SK-N-SH (cell line): ENCODE results near the gene GLCE. TPM values are rescaled to one million over a fixed set of nuclear protein-coding genes. Genes with fewer than 3 reads are reported as not detected.

Experiments
- CTCF ChIA-PET: fragments of 300-600, 350-600 bp; formaldehyde crosslinking; extraction: SDS; loops from one replicate; lab custom pipeline; 2021; lab: Yijun Ruan, JAX
- POLR2A ChIA-PET: fragments of 350-600 bp; sonication (Branson Sonifier 250); formaldehyde crosslinking; extraction: SDS; loops from one replicate; lab custom pipeline; 2020; ENCODE audit warnings: antibody characterized with exemption, inconsistent platforms; lab: Yijun Ruan, JAX
- DNase-seq: peaks from one replicate; pipeline ENCODE4 v3.0.0; 2012
- H2AFZ ChIP-seq: fragments of 200-600 bp; sonication (generic); 2 replicates; pipeline ENCODE4 v1.8.1; 2016; ENCODE audit warnings: antibody characterized with exemption, mild to moderate bottlenecking, low read depth
- H3F3A ChIP-seq: fragments of 200-600 bp; sonication (generic); replicated peaks from 2 replicates; pipeline ENCODE3; 2016; ENCODE audit warnings: antibody characterized with exemption, mild to moderate bottlenecking; ENCODE audit not compliant: insufficient read depth
- H3K27ac ChIP-seq, 2 experiments: fragments of 200-500 bp in 1 of 2; fragments of 200-600 bp in 1 of 2; sonication (Bioruptor generic) in 1 of 2; sonication (generic), shearing (Covaris generic) in 1 of 2; 2 replicates each; pipeline versions ENCODE4 v1.5.1 to v1.6.1; 2014 to 2016; ENCODE audit warnings: low read depth in 2 of 2, inconsistent platforms in 1 of 2, low read length in 1 of 2, mild to moderate bottlenecking in 1 of 2, mixed read lengths in 1 of 2
- H3K27me3 ChIP-seq: fragments of 200-600 bp; sonication (generic), shearing (Covaris generic); 2 replicates; pipeline ENCODE4 v1.6.1; 2016; ENCODE audit warnings: mixed run types; ENCODE audit not compliant: insufficient read depth
- H3K36me3 ChIP-seq, 2 experiments: fragments of 200-500 bp in 1 of 2; fragments of 200-600 bp in 1 of 2; sonication (Bioruptor generic) in 1 of 2; sonication (generic) in 1 of 2; replicated peaks in 1 of 2; 2 replicates each; pipeline versions ENCODE3 to v1.5.1; 2014 to 2016; ENCODE audit warnings: low read length in 1 of 2, mild to moderate bottlenecking in 1 of 2; ENCODE audit not compliant: insufficient read depth in 2 of 2, control insufficient read depth in 1 of 2
- H3K4me1 ChIP-seq, 2 experiments: fragments of 200-500 bp in 1 of 2; fragments of 200-600 bp in 1 of 2; sonication (Bioruptor generic) in 1 of 2; sonication (generic), shearing (Covaris generic) in 1 of 2; 2 replicates each; pipeline versions ENCODE4 v1.5.1 to v1.6.1; 2014 to 2016; ENCODE audit warnings: low read depth in 1 of 2, low read length in 1 of 2, mixed run types in 1 of 2; ENCODE audit not compliant: insufficient read depth in 2 of 2, control insufficient read depth in 1 of 2
- H3K4me2 ChIP-seq: fragments of 200-600 bp; sonication (generic), shearing (Covaris generic); 2 replicates; pipeline ENCODE4 v1.6.1; 2017; ENCODE audit warnings: mixed run types
- H3K4me3 ChIP-seq, 2 experiments: fragments of 200-500 bp in 1 of 2; fragments of 200-600 bp in 1 of 2; sonication (Bioruptor generic) in 1 of 2; sonication (generic), shearing (Covaris generic) in 1 of 2; 2 replicates each; pipeline versions ENCODE4 v1.5.1 to v1.8.1; 2014 to 2016; ENCODE audit warnings: low read depth in 2 of 2, inconsistent platforms in 1 of 2, low read length in 1 of 2, mild to moderate bottlenecking in 1 of 2, mixed read lengths in 1 of 2, moderate library complexity in 1 of 2
- H3K79me2 ChIP-seq: fragments of 200-600 bp; sonication (generic); 2 replicates; pipeline ENCODE4 v1.8.1; 2017; ENCODE audit warnings: mild to moderate bottlenecking; ENCODE audit not compliant: insufficient read depth
- H3K9ac ChIP-seq: fragments of 200-600 bp; sonication (generic); 2 replicates; pipeline ENCODE4 v1.6.1; 2017; ENCODE audit warnings: mixed run types
- H3K9me2 ChIP-seq: fragments of 200-600 bp; sonication (generic); 2 replicates; pipeline ENCODE4 v1.6.1; 2017; ENCODE audit warnings: mixed run types
- H3K9me3 ChIP-seq: fragments of 200-600 bp; sonication (generic); 2 replicates; pipeline ENCODE4 v1.6.1; 2017; ENCODE audit warnings: mixed run types, mild to moderate bottlenecking, moderate library complexity
- H4K20me1 ChIP-seq: fragments of 200-600 bp; sonication (generic); 2 replicates; pipeline ENCODE4 v1.6.1; 2017; ENCODE audit warnings: mild to moderate bottlenecking, mixed run types; ENCODE audit not compliant: insufficient read depth
- CTCF ChIP-seq: fragments of 200-600 bp; sonication (generic); IDR thresholded peaks from 2 replicates; pipeline ENCODE4 v1.6.1; 2017; ENCODE audit warnings: antibody characterized with exemption, mild to moderate bottlenecking, moderate library complexity
- ELF1 ChIP-seq: IDR thresholded peaks from 2 replicates; pipeline ENCODE4 v1.4.0; 2012
- EZH2phosphoT487 ChIP-seq: fragments of 200-600 bp; sonication (generic); IDR thresholded peaks from 2 replicates; pipeline ENCODE4 v1.6.1; 2017; ENCODE audit warnings: low read depth, mixed run types, mild to moderate bottlenecking, antibody characterized with exemption, moderate library complexity, borderline replicate concordance
- JUND ChIP-seq: IDR thresholded peaks from 2 replicates; pipeline ENCODE4 v1.4.0; 2012
- MAX ChIP-seq: IDR thresholded peaks from 2 replicates; pipeline ENCODE4 v1.4.0; 2012; ENCODE audit warnings: low read depth
- MEF2A ChIP-seq: IDR thresholded peaks from 2 replicates; pipeline ENCODE4 v1.4.0; 2012; ENCODE audit warnings: low read depth, borderline replicate concordance
- MXI1 ChIP-seq: IDR thresholded peaks from 2 replicates; pipeline ENCODE4 v1.6.1; 2012; ENCODE audit warnings: mild to moderate bottlenecking, low read depth, low read length, improper control_type of control experiment
- NRF1 ChIP-seq: IDR thresholded peaks from 2 replicates; pipeline ENCODE4 v1.6.1; 2012; ENCODE audit warnings: low read depth, mild to moderate bottlenecking, low read length
- PBX3 ChIP-seq: IDR thresholded peaks from 2 replicates; pipeline ENCODE4; 2012
- RAD21 ChIP-seq: IDR thresholded peaks from 2 replicates; pipeline ENCODE4 v1.6.1; 2012; ENCODE audit warnings: mild to moderate bottlenecking, low read length
- RFX5 ChIP-seq: IDR thresholded peaks from 2 replicates; pipeline ENCODE4 v1.6.1; 2012; ENCODE audit warnings: mild to moderate bottlenecking, improper control_type of control experiment, low read length
- RXRA ChIP-seq: IDR thresholded peaks from 2 replicates; pipeline ENCODE4 v1.4.0; 2012; ENCODE audit warnings: low read depth, mild to moderate bottlenecking, borderline replicate concordance
- SMC3 ChIP-seq: IDR thresholded peaks from 2 replicates; pipeline ENCODE4 v1.6.1; 2012; ENCODE audit warnings: low read depth, low read length, improper control_type of control experiment
- TAF1 ChIP-seq: IDR thresholded peaks from 2 replicates; pipeline ENCODE4 v1.6.1; 2012; ENCODE audit warnings: low read depth, mild to moderate bottlenecking, low read length, moderate library complexity, borderline replicate concordance
- TCF12 ChIP-seq: IDR thresholded peaks from 2 replicates; pipeline ENCODE4 v1.4.0; 2012
- TEAD4 ChIP-seq: IDR thresholded peaks from 2 replicates; pipeline ENCODE4 v1.4.0; 2012; ENCODE audit warnings: mild to moderate bottlenecking, borderline replicate concordance; ENCODE audit not compliant: insufficient read depth
- USF1 ChIP-seq: IDR thresholded peaks from 2 replicates; pipeline ENCODE4 v1.4.0; 2012; ENCODE audit warnings: low read depth, borderline replicate concordance
- ZBTB33 ChIP-seq: IDR thresholded peaks from 2 replicates; pipeline ENCODE4 v1.4.0; 2012; ENCODE audit warnings: low read depth, borderline replicate concordance
- WGBS: methylation state at CpG from one replicate; pipeline ENCODE4 v1.1.6; 2017; ENCODE audit warnings: low lambda C conversion rate; 5-methylcytosine and 5-hydroxymethylcytosine counted together
- polyA plus RNA-seq, 3 experiments: library from polyadenylated mRNA; depleted of rRNA; stranded (reverse); fragments of >200 nt; gene quantifications; 2 replicates each; pipeline ENCODE4 v1.2.3, GENCODE V29; 2012

The GLCE gene
- polyA plus RNA-seq, 1 of the 3 experiments (the other 2 are of a cell fraction), result 19.5 TPM

- TF ChIP-seq PBX3 (no peak), TEAD4 (no peak)
Measured at GRCh38 chr15:69226023-69226355, 65.6 kb downstream of the GLCE start (continued).

- H3K9ac ChIP-seq, result no peak overlapping the region
- CTCF ChIA-PET, result interaction anchor here (1.8 kb wide), 1 partner anchor 173 kb away, joined by 9 read pairs; no protein-coding TSS in a partner anchor
- peaks cover 5 to 25% of the 10 kb centered on the region in 2 experiments for H3K36me3 ChIP-seq
- no peak overlapping the region for H2AFZ ChIP-seq
- H3K27ac ChIP-seq, result no peak overlapping the region
- DNase-seq, result no peak
- peaks cover 11% of the 10 kb centered on the region for H3K9me3 ChIP-seq
- POLR2A ChIA-PET, result no interaction called here
- H3K9me2 ChIP-seq, result no peaks in the 10 kb centered on the region
- no peak for TF ChIP-seq CTCF
- no peak for TF ChIP-seq USF1
- TF ChIP-seq RAD21, result no peak
- TF ChIP-seq JUND, result no peak
- no peak for TF ChIP-seq NRF1
- TF ChIP-seq RFX5, result no peak
- no peak for TF ChIP-seq MEF2A
- no peak for TF ChIP-seq RXRA
- no peak for TF ChIP-seq MXI1
- TF ChIP-seq TCF12, result no peak
- TF ChIP-seq ELF1, result no peak
- no peak for TF ChIP-seq MAX
- TF ChIP-seq ZBTB33, result no peak
- TF ChIP-seq TAF1, result no peak
- no peak for TF ChIP-seq PBX3
- TF ChIP-seq TEAD4, result no peak
- no peak for TF ChIP-seq SMC3
- TF ChIP-seq EZH2phosphoT487, result no peak
- H3F3A ChIP-seq, result no peaks in the 10 kb centered on the region
- H4K20me1 ChIP-seq, result no peaks in the 10 kb centered on the region
- 75% methylated on average over 4 of the region's 4 CpGs for WGBS
- no peak overlapping the region for H3K4me3 ChIP-seq
- no peaks in the 10 kb centered on the region for H3K79me2 ChIP-seq
- H3K27me3 ChIP-seq, result no peaks in the 10 kb centered on the region
- H3K4me1 ChIP-seq, result no peaks in the 10 kb centered on the region
- H3K4me2 ChIP-seq, result no peak overlapping the region
Measured at GRCh38 chr15:69232144-69232543, 71.7 kb downstream of the GLCE start.
